Measurements from ENCODE around the gene CREB3L1.

The CREB3L1 gene

DNA sequence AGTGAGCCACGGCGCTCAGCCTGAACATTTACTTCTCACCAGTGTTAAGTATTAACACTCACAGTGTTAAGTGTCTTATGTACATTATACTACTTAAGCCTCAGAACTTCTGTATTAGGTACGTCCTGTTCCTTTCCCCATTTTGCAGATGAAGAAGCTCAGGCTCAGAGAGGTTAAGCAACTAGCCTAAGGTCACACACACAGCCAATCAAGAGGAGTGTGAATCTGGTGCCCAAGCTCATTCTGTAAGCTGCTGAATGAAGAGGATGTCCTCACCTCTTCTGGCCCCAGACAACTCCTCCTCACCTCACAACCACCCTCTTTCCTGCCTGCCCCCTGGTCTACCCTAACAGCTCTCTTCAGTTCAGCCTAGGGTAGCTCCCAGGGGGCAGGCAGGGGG lies 29.9 kb downstream of the CREB3L1 start:
- no peak for TF ChIP-seq ZNF8 (CRISPR knock-in tag; IDR thresholded peaks at IDR 0.05)
- TF ChIP-seq, protein P1, sequence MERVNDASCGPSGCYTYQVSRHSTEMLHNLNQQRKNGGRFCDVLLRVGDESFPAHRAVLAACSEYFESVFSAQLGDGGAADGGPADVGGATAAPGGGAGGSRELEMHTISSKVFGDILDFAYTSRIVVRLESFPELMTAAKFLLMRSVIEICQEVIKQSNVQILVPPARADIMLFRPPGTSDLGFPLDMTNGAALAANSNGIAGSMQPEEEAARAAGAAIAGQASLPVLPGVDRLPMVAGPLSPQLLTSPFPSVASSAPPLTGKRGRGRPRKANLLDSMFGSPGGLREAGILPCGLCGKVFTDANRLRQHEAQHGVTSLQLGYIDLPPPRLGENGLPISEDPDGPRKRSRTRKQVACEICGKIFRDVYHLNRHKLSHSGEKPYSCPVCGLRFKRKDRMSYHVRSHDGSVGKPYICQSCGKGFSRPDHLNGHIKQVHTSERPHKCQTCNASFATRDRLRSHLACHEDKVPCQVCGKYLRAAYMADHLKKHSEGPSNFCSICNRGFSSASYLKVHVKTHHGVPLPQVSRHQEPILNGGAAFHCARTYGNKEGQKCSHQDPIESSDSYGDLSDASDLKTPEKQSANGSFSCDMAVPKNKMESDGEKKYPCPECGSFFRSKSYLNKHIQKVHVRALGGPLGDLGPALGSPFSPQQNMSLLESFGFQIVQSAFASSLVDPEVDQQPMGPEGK (CRISPR knock-in tag; IDR thresholded peaks at IDR 0.05; ENCODE audit: borderline replicate concordance), result no peak
- no peak for TF ChIP-seq CSDC2 (CRISPR knock-in tag; IDR thresholded peaks at IDR 0.05)
- no peak for TF ChIP-seq BACH2 (CRISPR knock-in tag; IDR thresholded peaks at IDR 0.05; ENCODE audit: borderline replicate concordance)
- TF ChIP-seq ZNF565 (CRISPR knock-in tag; conservative IDR thresholded peaks at IDR 0.05; ENCODE audit: low read depth), result no peak
- no peak for TF ChIP-seq TCF4 (CRISPR knock-in tag; IDR thresholded peaks at IDR 0.05; ENCODE audit: borderline replicate concordance)

GRCh38 chr11:46307785-46308341 lies 30.4 kb downstream of the CREB3L1 start:
- TF ChIP-seq ZFP3 (CRISPR knock-in tag; IDR thresholded peaks at IDR 0.05) (no peak), GLIS3 (CRISPR knock-in tag; IDR thresholded peaks at IDR 0.05) (no peak), BACH2 (CRISPR knock-in tag; IDR thresholded peaks at IDR 0.05; ENCODE audit: borderline replicate concordance) (no peak), ARNTL (CRISPR knock-in tag; IDR thresholded peaks at IDR 0.05; ENCODE audit: borderline replicate concordance, low read depth) (no peak), CSRNP3 (CRISPR knock-in tag; IDR thresholded peaks at IDR 0.05) (no peak), TOX (CRISPR knock-in tag; IDR thresholded peaks at IDR 0.05; ENCODE audit: borderline replicate concordance) (no peak), SNAI2 (CRISPR knock-in tag; IDR thresholded peaks at IDR 0.05) (no peak), ZNF565 (CRISPR knock-in tag; conservative IDR thresholded peaks at IDR 0.05; ENCODE audit: low read depth) (no peak), ESRRG (CRISPR knock-in tag; IDR thresholded peaks at IDR 0.05) (no peak), ISL1 (CRISPR knock-in tag; IDR thresholded peaks at IDR 0.05) (no peak), OSR1 (CRISPR knock-in tag; IDR thresholded peaks at IDR 0.05) (no peak), POU6F1 (CRISPR knock-in tag; IDR thresholded peaks at IDR 0.05; ENCODE audit: borderline replicate concordance, low read depth) (no peak)
- TF ChIP-seq, protein P1 (CRISPR knock-in tag; IDR thresholded peaks at IDR 0.05; ENCODE audit: borderline replicate concordance), result no peak
- TF ChIP-seq, protein P2, sequence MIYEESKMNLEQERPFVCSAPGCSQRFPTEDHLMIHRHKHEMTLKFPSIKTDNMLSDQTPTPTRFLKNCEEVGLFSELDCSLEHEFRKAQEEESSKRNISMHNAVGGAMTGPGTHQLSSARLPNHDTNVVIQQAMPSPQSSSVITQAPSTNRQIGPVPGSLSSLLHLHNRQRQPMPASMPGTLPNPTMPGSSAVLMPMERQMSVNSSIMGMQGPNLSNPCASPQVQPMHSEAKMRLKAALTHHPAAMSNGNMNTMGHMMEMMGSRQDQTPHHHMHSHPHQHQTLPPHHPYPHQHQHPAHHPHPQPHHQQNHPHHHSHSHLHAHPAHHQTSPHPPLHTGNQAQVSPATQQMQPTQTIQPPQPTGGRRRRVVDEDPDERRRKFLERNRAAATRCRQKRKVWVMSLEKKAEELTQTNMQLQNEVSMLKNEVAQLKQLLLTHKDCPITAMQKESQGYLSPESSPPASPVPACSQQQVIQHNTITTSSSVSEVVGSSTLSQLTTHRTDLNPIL (CRISPR knock-in tag; IDR thresholded peaks at IDR 0.05; ENCODE audit: low read depth), result no peak
- TF ChIP-seq, protein P3, sequence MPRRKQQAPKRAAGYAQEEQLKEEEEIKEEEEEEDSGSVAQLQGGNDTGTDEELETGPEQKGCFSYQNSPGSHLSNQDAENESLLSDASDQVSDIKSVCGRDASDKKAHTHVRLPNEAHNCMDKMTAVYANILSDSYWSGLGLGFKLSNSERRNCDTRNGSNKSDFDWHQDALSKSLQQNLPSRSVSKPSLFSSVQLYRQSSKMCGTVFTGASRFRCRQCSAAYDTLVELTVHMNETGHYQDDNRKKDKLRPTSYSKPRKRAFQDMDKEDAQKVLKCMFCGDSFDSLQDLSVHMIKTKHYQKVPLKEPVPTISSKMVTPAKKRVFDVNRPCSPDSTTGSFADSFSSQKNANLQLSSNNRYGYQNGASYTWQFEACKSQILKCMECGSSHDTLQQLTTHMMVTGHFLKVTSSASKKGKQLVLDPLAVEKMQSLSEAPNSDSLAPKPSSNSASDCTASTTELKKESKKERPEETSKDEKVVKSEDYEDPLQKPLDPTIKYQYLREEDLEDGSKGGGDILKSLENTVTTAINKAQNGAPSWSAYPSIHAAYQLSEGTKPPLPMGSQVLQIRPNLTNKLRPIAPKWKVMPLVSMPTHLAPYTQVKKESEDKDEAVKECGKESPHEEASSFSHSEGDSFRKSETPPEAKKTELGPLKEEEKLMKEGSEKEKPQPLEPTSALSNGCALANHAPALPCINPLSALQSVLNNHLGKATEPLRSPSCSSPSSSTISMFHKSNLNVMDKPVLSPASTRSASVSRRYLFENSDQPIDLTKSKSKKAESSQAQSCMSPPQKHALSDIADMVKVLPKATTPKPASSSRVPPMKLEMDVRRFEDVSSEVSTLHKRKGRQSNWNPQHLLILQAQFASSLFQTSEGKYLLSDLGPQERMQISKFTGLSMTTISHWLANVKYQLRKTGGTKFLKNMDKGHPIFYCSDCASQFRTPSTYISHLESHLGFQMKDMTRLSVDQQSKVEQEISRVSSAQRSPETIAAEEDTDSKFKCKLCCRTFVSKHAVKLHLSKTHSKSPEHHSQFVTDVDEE (CRISPR knock-in tag; IDR thresholded peaks at IDR 0.05), result no peak
- no peak; the same call in 2 of the 3 replicates for ATAC-seq

More for the DNA sequence above, 29.9 kb downstream of the CREB3L1 start:
- no peak for ATAC-seq

Data from SK-N-SH treated with all-trans-retinoic acid at 6 μM for 48 hours (cell line).